WTC11 (cell line): ENCODE data around the gene DNAH5.

Source experiments
- CREB1 ChIP-seq: sonication (generic); formaldehyde crosslinking; IDR thresholded peaks from 2 replicates; pipeline ENCODE4 v1.8.0; 2023; ENCODE audit warnings: mild to moderate bottlenecking, missing genetic modification reagents
- JUN ChIP-seq: sonication (generic); formaldehyde crosslinking; IDR thresholded peaks from 2 replicates; pipeline ENCODE4 v1.8.0; 2023; ENCODE audit warnings: mild to moderate bottlenecking, missing genetic modification reagents
- RORB ChIP-seq: fragments of 250-450 bp; sonication (Bioruptor Pico); IDR thresholded peaks from 2 replicates; pipeline ENCODE4 v1.9.0; 2021; ENCODE audit warnings: mild to moderate bottlenecking
- SP1 ChIP-seq: sonication (generic); formaldehyde crosslinking; conservative IDR thresholded peaks from 2 replicates; pipeline ENCODE4 v1.8.1; 2022; ENCODE audit warnings: missing genetic modification reagents
- TCF7 ChIP-seq: sonication (generic); formaldehyde crosslinking; IDR thresholded peaks from 2 replicates; pipeline ENCODE4 v1.8.0; 2022; ENCODE audit warnings: mild to moderate bottlenecking, low read depth, missing genetic modification reagents, moderate library complexity
- ZNF317 ChIP-seq: sonication (generic); formaldehyde crosslinking; IDR thresholded peaks from 2 replicates; pipeline ENCODE4 v1.8.1; 2023; ENCODE audit warnings: low read depth, mild to moderate bottlenecking, moderate library complexity, missing genetic modification reagents, borderline replicate concordance
- ZNF416 ChIP-seq: fragments of 250-450 bp; sonication (Bioruptor Pico); IDR thresholded peaks from 2 replicates; pipeline ENCODE4 v1.9.0; 2021; ENCODE audit warnings: mild to moderate bottlenecking, inconsistent platforms
- TF ChIP-seq, protein P1 (sequence below): fragments of 200-600 bp; IDR thresholded peaks from 2 replicates; pipeline ENCODE4 v1.8.0; 2022; ENCODE audit warnings: antibody characterized with exemption
- TF ChIP-seq, protein P2 (sequence below): sonication (generic); formaldehyde crosslinking; IDR thresholded peaks from 2 replicates; pipeline ENCODE4 v1.8.0; 2023; ENCODE audit warnings: mild to moderate bottlenecking, missing genetic modification reagents
- TF ChIP-seq, protein P3 (sequence below): fragments of 250-450 bp; sonication (Bioruptor Pico); IDR thresholded peaks from 2 replicates; pipeline ENCODE4 v1.9.0; 2021; ENCODE audit warnings: mild to moderate bottlenecking
- TF ChIP-seq, protein P4 (sequence below): sonication (generic); formaldehyde crosslinking; conservative IDR thresholded peaks from 2 replicates; pipeline ENCODE4 v1.8.1; 2022; ENCODE audit warnings: mild to moderate bottlenecking, missing genetic modification reagents

DNA sequence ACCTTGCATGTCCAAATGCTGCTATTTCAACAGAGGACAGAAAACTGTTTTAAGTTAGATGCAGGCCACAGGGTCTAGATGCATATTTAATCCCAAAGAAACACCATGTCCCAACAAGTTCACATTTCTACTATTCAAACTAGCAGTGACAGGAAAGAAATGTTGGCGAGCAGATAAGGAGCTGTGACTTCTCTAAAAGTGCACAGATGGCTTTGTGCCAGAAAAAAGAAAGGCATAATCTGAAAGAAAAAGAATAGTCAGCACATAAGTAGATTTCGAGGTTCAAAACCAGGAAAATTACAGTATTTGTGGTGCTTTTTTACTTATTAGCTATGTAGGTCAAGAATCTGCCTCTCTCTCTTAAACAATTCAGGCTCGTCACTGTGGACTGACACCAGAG lies 178.3 kb downstream of the DNAH5 start:
- no peak for TF ChIP-seq ZNF416
- TF ChIP-seq, protein P1, sequence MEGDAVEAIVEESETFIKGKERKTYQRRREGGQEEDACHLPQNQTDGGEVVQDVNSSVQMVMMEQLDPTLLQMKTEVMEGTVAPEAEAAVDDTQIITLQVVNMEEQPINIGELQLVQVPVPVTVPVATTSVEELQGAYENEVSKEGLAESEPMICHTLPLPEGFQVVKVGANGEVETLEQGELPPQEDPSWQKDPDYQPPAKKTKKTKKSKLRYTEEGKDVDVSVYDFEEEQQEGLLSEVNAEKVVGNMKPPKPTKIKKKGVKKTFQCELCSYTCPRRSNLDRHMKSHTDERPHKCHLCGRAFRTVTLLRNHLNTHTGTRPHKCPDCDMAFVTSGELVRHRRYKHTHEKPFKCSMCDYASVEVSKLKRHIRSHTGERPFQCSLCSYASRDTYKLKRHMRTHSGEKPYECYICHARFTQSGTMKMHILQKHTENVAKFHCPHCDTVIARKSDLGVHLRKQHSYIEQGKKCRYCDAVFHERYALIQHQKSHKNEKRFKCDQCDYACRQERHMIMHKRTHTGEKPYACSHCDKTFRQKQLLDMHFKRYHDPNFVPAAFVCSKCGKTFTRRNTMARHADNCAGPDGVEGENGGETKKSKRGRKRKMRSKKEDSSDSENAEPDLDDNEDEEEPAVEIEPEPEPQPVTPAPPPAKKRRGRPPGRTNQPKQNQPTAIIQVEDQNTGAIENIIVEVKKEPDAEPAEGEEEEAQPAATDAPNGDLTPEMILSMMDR, result no peak
- TF ChIP-seq CREB1 (CRISPR knock-in tag), result no peak
- no peak for TF ChIP-seq JUN (CRISPR knock-in tag)
- TF ChIP-seq, protein P2, sequence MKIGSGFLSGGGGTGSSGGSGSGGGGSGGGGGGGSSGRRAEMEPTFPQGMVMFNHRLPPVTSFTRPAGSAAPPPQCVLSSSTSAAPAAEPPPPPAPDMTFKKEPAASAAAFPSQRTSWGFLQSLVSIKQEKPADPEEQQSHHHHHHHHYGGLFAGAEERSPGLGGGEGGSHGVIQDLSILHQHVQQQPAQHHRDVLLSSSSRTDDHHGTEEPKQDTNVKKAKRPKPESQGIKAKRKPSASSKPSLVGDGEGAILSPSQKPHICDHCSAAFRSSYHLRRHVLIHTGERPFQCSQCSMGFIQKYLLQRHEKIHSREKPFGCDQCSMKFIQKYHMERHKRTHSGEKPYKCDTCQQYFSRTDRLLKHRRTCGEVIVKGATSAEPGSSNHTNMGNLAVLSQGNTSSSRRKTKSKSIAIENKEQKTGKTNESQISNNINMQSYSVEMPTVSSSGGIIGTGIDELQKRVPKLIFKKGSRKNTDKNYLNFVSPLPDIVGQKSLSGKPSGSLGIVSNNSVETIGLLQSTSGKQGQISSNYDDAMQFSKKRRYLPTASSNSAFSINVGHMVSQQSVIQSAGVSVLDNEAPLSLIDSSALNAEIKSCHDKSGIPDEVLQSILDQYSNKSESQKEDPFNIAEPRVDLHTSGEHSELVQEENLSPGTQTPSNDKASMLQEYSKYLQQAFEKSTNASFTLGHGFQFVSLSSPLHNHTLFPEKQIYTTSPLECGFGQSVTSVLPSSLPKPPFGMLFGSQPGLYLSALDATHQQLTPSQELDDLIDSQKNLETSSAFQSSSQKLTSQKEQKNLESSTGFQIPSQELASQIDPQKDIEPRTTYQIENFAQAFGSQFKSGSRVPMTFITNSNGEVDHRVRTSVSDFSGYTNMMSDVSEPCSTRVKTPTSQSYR (CRISPR knock-in tag), result no peak
- no peak for TF ChIP-seq SP1 (CRISPR knock-in tag)
- TF ChIP-seq RORB (CRISPR knock-in tag), result no peak
- no peak for TF ChIP-seq TCF7
- TF ChIP-seq, protein P3, sequence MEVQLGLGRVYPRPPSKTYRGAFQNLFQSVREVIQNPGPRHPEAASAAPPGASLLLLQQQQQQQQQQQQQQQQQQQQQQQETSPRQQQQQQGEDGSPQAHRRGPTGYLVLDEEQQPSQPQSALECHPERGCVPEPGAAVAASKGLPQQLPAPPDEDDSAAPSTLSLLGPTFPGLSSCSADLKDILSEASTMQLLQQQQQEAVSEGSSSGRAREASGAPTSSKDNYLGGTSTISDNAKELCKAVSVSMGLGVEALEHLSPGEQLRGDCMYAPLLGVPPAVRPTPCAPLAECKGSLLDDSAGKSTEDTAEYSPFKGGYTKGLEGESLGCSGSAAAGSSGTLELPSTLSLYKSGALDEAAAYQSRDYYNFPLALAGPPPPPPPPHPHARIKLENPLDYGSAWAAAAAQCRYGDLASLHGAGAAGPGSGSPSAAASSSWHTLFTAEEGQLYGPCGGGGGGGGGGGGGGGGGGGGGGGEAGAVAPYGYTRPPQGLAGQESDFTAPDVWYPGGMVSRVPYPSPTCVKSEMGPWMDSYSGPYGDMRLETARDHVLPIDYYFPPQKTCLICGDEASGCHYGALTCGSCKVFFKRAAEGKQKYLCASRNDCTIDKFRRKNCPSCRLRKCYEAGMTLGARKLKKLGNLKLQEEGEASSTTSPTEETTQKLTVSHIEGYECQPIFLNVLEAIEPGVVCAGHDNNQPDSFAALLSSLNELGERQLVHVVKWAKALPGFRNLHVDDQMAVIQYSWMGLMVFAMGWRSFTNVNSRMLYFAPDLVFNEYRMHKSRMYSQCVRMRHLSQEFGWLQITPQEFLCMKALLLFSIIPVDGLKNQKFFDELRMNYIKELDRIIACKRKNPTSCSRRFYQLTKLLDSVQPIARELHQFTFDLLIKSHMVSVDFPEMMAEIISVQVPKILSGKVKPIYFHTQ (CRISPR knock-in tag), result no peak
- TF ChIP-seq ZNF317 (CRISPR knock-in tag), result no peak
- TF ChIP-seq, protein P4, sequence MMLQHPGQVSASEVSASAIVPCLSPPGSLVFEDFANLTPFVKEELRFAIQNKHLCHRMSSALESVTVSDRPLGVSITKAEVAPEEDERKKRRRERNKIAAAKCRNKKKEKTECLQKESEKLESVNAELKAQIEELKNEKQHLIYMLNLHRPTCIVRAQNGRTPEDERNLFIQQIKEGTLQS, result no peak
